SU-DHL-6 (cell line): ENCODE data around the gene CEP85.

Source experiments
- H2AFZ ChIP-seq: fragments of 200-600 bp; sonication (generic); 2 replicates; pipeline ENCODE4 v1.6.1; 2014; ENCODE audit warnings: low read depth, mild to moderate bottlenecking, moderate library complexity, mixed read lengths, antibody characterized with exemption, low read length; ENCODE audit not compliant: severe bottlenecking
- H3F3A ChIP-seq: fragments of 200-600 bp; shearing (Covaris generic); 2 replicates; pipeline ENCODE4 v1.6.0; 2016; ENCODE audit warnings: antibody characterized with exemption, mild to moderate bottlenecking; ENCODE audit not compliant: insufficient read depth
- H3K27ac ChIP-seq: fragments of 200-600 bp; sonication (generic); 2 replicates; pipeline ENCODE4 v1.5.1; 2016; ENCODE audit warnings: low read depth, mild to moderate bottlenecking, low read length, moderate library complexity, mixed read lengths
- H3K27me3 ChIP-seq: fragments of 200-600 bp; sonication (generic), shearing (Covaris generic); 2 replicates; pipeline ENCODE4 v1.6.0; 2014; ENCODE audit warnings: mild to moderate bottlenecking, low read length
- H3K36me3 ChIP-seq: fragments of 200-600 bp; sonication (generic); 2 replicates; pipeline ENCODE4 v1.6.1; 2014; ENCODE audit warnings: mild to moderate bottlenecking, low read length, mixed read lengths
- H3K4me2 ChIP-seq: fragments of 300-600, 200-600 bp; shearing (Covaris generic), sonication (generic); 2 replicates; pipeline ENCODE4 v1.6.0; 2014; ENCODE audit warnings: low read length, low read depth, mild to moderate bottlenecking; ENCODE audit not compliant: poor library complexity, severe bottlenecking
- H3K4me3 ChIP-seq: fragments of 200-600 bp; sonication (generic); 2 replicates; pipeline ENCODE4 v1.5.1; 2014; ENCODE audit warnings: antibody characterized with exemption, low read length, mild to moderate bottlenecking, mixed read lengths; ENCODE audit not compliant: insufficient read depth, poor library complexity, severe bottlenecking
- H3K79me2 ChIP-seq: fragments of 200-600 bp; sonication (generic); 2 replicates; pipeline ENCODE4 v1.6.1; 2014; ENCODE audit warnings: mild to moderate bottlenecking, low read length, moderate library complexity; ENCODE audit not compliant: insufficient read depth
- H3K9ac ChIP-seq: fragments of 200-600 bp; sonication (generic); 2 replicates; pipeline ENCODE4 v1.7.0; 2014; ENCODE audit warnings: mild to moderate bottlenecking, low read length
- H3K9me2 ChIP-seq: fragments of 200-600 bp; sonication (generic); replicated peaks from 2 replicates; pipeline ENCODE4 v1.6.1; 2014; ENCODE audit warnings: low read length; ENCODE audit not compliant: insufficient read depth
- H3K9me3 ChIP-seq: fragments of 200-600 bp; sonication (generic); 2 replicates; pipeline ENCODE4 v1.6.1; 2014; ENCODE audit warnings: low read length, mixed read lengths; ENCODE audit not compliant: insufficient read depth
- H4K20me1 ChIP-seq: fragments of 200-600 bp; sonication (generic); 2 replicates; pipeline ENCODE4 v1.6.1; 2014; ENCODE audit warnings: low read depth, mild to moderate bottlenecking, antibody characterized with exemption, low read length, moderate library complexity, mixed read lengths
- CTCF ChIP-seq: fragments of 200-600 bp; sonication (generic); IDR thresholded peaks from one replicate; pipeline ENCODE4 v1.5.1; 2017; ENCODE audit warnings: antibody characterized with exemption, mild to moderate bottlenecking, low read length, moderate library complexity; ENCODE audit not compliant: insufficient read depth, poor library complexity, severe bottlenecking
- EZH2phosphoT487 ChIP-seq: fragments of 200-600 bp; sonication (generic), shearing (Covaris generic); conservative IDR thresholded peaks from 2 replicates; pipeline ENCODE4 v1.6.1; 2018; ENCODE audit warnings: mild to moderate bottlenecking, antibody characterized with exemption, low read length, moderate library complexity, mixed read lengths

Gene CEP85

GRCh38 chr1:26237230-26237966 lies 3.4 kb downstream of the CEP85 start:
- Histone ChIP-seq H3K79me2 (peaks cover 78% of the 10 kb centered on the region), H3K27ac (no peak overlapping the region), H3K36me3 (0 out of 2 replicates have a peak, but pooled peaks cover 2% of the 10 kb centered on the region), H2AFZ (no peak overlapping the region), H3K4me3 (no peak overlapping the region), H3K9me3 (no peaks in the 10 kb centered on the region), H3F3A (no peaks in the 10 kb centered on the region; the same call in 1 of the 2 replicates), H4K20me1 (peaks cover 8% of the 10 kb centered on the region; the same call in 1 of the 2 replicates), H3K9me2 (no peaks in the 10 kb centered on the region), H3K27me3 (no peaks in the 10 kb centered on the region), H3K9ac (no peak overlapping the region), H3K4me2 (peak overlapping the region; percentile 61)
- TF ChIP-seq CTCF (no peak), EZH2phosphoT487 (no peak)

GRCh38 chr1:26239936-26240335 lies 5.9 kb downstream of the CEP85 start:
- no peak overlapping the region for H3K4me3 ChIP-seq
- H3K9ac ChIP-seq: no peak overlapping the region
- H3F3A ChIP-seq: no peaks in the 10 kb centered on the region; the same call in 1 of the 2 replicates
- H3K27me3 ChIP-seq: no peaks in the 10 kb centered on the region
- peaks cover 22% of the 10 kb centered on the region; the same call in 1 of the 2 replicates for H3K36me3 ChIP-seq
- H4K20me1 ChIP-seq: peaks cover 18% of the 10 kb centered on the region; the same call in 1 of the 2 replicates
- peaks cover 93% of the 10 kb centered on the region for H3K79me2 ChIP-seq
- no peaks in the 10 kb centered on the region for H3K9me2 ChIP-seq
- no peaks in the 10 kb centered on the region for H3K9me3 ChIP-seq
- H3K27ac ChIP-seq: no peak overlapping the region
- H3K4me2 ChIP-seq: no peak overlapping the region
- H2AFZ ChIP-seq: no peak overlapping the region
- TF ChIP-seq EZH2phosphoT487 (no peak), CTCF (no peak)

- H3K9ac ChIP-seq: no peak overlapping the region
- H3K27me3 ChIP-seq: no peaks in the 10 kb centered on the region
- TF ChIP-seq EZH2phosphoT487: no peak
- H3K27ac ChIP-seq: no peak overlapping the region
- H3K9me3 ChIP-seq: no peaks in the 10 kb centered on the region
- H4K20me1 ChIP-seq: no peaks in the 10 kb centered on the region
- no peak overlapping the region for H3K4me3 ChIP-seq
- peaks cover 30% of the 10 kb centered on the region for H3K79me2 ChIP-seq
- no peaks in the 10 kb centered on the region for H3F3A ChIP-seq
- no peak overlapping the region for H2AFZ ChIP-seq
- no peaks in the 10 kb centered on the region for H3K9me2 ChIP-seq
- H3K36me3 ChIP-seq: peaks cover 21% of the 10 kb centered on the region
- H3K4me2 ChIP-seq: no peak overlapping the region
Observed at GRCh38 chr1:26252718-26253117, 18.7 kb downstream of the CEP85 start.

- Histone ChIP-seq H3K9ac (no peak overlapping the region), H3K27ac (no peak overlapping the region), H3F3A (no peaks in the 10 kb centered on the region), H4K20me1 (no peaks in the 10 kb centered on the region), H3K27me3 (no peaks in the 10 kb centered on the region), H3K4me3 (no peak overlapping the region), H3K9me2 (no peaks in the 10 kb centered on the region), H2AFZ (no peak overlapping the region), H3K9me3 (no peaks in the 10 kb centered on the region), H3K4me2 (no peak overlapping the region), H3K79me2 (peaks cover 30% of the 10 kb centered on the region), H3K36me3 (peaks cover 24% of the 10 kb centered on the region)
- TF ChIP-seq EZH2phosphoT487 (no peak), CTCF (no peak)
Observed at GRCh38 chr1:26254404-26254803, 20.4 kb downstream of the CEP85 start.
